Superior temporal gyrus (tissue), 1 donor: ENCODE data around the gene HEPHL1.
A peak's percentile ranks its signal among the peaks of the same experiment; 100 is the strongest.
"Not testable (repeated sequence)": the region's sequence is repeated elsewhere in the genome, so short reads cannot be mapped to it uniquely, and the experiment has no call there.

Experiments
- DNase-seq: peaks from one replicate; pipeline ENCODE4 v3.0.0-alpha.2; 2016; ENCODE audit errors: extremely low spot score

Gene HEPHL1

DNA sequence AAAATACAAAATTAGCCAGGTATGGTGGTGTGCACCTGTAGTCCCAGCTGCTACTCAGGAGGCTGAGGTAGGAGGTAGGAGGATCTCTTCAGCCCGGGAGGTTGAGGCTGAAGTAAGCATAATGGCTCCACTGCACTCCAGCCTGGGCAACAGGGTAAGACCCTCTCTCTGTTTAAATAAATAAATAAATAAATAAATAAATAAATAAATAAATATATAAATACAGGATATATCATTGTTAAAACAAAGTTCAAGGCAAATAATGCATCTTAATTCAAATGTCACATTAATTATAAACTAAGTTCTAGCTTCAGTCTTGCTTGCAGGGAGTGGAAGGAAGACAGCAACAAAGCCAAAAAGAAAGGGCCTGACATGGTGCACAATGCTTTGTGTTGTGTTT lies 63.0 kb downstream of the HEPHL1 start:
- DNase-seq: no peak

- no peak for DNase-seq
Observed at GRCh38 chr11:94088906-94089305, 67.8 kb downstream of the HEPHL1 start.

DNA sequence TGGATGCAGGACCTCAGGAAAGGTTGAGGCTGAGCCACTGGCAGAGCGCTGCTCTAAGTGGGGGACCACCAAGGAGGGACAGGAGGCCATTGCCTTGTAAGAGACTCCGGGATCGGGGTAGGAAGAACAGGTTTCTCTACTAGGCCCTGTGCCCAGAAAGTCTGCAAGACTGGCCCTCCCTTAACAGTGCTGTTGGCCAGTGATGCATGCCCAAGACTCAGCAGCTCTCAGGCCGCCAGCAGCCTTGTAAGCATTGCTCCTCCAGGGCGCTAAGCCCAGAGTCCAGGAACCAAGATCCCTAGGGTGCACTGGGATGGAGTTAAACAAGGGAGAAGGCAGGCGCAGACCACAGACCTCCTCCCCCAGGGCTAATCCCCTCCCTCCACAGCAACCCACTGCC lies 68.2 kb downstream of the HEPHL1 start:
- no peak for DNase-seq

DNA sequence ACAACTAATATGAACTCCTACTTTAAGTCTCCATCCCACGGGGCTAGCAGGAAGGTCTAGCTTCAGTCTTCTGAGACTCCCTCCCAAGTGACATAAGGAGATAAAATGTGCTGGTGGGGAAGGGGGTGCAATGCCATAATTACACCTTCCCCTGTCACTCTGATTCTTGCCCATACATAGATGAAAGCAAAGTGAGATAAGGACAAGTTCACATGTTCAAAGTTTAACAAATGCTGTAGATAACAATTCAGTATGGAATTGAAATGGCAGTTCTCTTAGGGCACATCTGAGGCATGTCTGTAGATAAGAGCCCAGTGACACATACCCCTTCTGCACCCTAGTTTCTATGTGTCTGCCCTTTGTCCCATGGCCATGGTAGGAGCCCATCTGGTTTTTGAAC lies 69.2 kb downstream of the HEPHL1 start:
- no peak for DNase-seq

DNA sequence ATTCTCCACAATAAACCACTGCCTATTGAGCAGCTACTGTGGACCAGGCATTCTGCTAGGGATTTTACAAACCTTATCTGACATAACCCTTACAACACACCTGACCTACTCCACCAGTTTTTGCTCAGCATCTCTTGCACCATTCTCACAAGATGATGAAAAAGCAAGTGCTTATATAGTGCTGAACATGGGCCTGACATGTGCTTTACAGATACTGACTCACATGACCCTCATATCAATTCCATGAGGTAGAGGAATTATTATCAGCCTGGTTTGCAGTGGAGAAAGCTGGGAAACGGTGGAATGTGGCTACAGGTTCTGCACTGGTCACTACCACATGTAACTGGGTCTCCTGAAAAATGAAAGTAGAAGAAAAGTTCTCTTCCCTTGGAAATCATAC lies 69.9 kb downstream of the HEPHL1 start:
- no peak for DNase-seq

DNA sequence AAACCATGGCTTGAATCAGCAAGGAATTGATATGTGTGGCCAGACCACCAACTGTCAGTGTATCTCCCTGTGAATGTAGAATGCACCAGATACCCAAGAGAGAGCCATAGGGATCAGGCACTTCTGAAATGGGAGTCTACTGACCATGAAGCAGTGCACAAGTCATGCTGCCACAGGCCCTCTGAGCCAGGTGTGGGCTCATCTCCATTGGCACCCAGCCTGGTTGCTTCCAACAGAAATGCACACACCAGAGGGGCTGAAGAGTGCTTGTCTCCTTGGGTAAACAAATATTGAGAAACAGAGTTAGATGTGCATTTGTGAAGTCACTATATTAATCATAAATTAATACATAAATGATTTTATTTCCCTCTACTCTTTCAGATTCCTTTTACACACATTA lies 79.1 kb downstream of the HEPHL1 start:
- no peak for DNase-seq

DNA sequence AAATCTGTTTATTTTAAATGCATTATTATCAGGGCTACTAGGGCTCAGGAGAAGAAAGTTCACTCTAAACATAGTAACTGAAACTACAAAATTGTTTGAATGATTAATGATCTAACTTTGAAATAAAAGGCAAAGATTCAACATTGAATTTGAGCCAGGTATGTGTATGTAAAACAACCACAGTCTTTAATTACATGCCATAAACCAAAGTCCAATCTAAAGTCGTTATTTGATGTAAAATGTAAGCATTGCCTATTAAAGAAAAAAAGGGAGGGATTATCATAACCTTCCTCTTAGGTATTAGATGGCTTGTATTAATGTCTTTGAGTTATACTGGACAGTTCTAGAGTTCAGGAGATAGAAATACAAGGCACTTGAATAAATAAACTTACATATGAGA lies 82.3 kb downstream of the HEPHL1 start:
- DNase-seq: no peak

- no peak for DNase-seq
Observed at GRCh38 chr11:94104734-94105133, 83.6 kb downstream of the HEPHL1 start.

- DNase-seq: no peak
Observed at GRCh38 chr11:94106716-94107115, 85.6 kb downstream of the HEPHL1 start.

GRCh38 chr11:94107363-94107762 lies 86.2 kb downstream of the HEPHL1 start:
- no peak for DNase-seq

DNA sequence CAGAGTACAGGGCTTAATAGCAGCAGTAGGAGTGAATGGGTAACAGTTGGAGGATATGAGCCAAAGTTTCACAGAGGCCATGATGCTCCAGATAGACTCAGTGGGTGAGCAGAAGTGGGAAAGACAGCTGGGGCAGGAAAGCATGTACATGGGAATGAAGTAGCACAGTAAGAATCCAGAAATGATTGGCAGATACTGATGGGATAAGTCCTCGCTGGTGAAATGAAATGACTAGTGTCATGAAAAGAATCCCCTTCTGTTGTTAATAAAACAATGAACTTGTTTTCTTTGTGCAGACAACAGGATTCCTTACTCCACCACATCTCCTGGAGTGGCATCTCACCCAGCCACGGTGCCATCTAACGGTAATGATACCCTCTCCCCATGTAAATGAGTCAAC lies 90.1 kb downstream of the HEPHL1 start:
- no peak for DNase-seq

DNA sequence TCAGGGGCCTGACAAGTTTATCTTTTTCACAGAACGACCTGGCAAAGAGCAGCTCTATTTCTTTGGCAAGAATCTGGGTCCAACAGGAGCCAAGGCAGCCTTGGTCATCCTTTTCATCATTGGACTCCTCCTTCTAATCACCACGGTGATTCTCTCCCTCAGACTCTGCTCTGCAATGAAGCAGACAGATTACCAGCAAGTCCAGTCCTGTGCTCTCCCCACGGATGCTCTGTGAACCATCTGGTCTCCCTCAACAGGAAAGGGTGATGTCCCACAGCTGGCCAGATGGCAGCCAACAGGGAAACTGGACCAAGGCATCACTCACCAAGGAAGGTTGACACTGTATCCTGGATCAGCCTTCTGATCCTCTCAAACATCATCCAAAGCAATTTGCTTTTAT lies 90.5 kb downstream of the HEPHL1 start:
- no peak for DNase-seq

DNA sequence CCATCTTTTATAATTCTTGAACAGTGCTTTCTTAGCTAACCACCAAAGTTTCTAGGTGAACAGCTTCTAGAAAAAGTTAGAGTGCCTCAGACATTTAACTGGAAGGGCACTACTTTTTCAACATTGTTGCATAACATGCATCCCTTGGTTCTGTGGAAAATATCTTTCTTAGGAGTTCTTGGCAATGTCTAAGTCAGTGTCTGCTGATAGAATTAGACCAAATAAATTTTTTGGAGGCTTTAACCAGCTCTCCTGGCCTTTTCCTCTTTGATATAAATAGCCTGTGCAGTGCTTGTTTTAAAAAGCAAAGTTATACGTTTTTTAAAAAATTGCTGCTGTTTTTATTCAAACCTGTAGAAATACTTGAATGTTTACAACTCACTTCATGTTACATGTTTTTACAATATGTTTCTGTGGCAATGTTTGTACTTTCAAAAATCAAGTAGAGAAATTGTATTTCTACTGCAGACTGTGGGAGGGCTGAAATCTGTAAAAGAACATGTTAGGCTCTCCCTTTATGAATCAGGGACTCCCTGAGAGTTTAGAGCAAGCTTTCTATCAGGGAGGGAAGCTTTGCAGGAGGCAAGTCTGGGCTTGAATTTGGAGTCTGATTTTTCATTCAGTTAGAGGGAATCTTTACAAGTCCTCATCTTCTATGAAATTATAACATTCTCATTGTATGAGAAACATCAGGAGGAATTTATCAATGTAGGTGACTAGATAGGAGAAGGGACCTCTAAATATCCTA lies 91.2 kb downstream of the HEPHL1 start:
- no peak for DNase-seq

- DNase-seq: no peak
Observed at GRCh38 chr11:94117197-94117574, 96.0 kb downstream of the HEPHL1 start.

DNA sequence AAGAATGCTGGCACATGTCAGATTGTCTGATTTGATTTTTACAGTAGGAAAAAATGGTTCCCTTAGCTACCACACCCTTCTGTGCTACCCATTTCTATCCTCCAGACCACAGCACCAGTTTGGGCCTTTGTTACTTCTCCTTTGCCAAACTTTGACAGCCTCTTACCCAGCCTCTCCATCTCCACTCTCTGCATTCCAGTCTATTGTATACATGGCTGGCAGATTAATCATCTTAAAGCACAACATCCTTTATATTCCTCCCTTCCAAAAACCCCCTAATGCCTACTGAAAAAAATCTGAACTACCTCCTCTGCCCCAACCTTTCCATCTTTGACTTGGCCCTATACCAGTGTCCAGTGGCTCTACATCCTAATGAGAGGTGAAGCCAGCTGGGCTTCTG lies 96.7 kb downstream of the HEPHL1 start:
- no peak for DNase-seq

DNA sequence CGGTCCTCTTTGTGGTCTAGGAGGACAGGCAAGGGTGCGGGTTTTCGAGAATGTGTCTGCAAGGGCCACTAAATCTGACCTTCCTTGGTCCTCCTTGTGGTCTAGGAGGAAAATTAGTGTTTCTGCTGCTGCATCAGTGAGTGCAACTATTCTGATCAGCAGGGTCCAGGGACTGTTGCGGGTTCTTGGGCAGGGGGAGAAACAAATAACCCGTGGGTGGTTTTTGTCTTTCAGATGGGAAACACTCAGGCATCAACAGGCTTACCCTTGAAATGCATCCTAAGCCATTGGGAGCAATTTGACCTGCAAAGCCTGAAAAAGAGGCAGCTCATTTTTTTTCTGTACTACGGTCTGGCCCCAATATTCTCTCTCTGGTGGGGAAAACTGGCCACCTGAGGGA lies 98.5 kb downstream of the HEPHL1 start:
- not testable (repeated sequence) for DNase-seq

- DNase-seq: not testable (repeated sequence)
Observed at GRCh38 chr11:94120516-94120915, 99.4 kb downstream of the HEPHL1 start.

DNA sequence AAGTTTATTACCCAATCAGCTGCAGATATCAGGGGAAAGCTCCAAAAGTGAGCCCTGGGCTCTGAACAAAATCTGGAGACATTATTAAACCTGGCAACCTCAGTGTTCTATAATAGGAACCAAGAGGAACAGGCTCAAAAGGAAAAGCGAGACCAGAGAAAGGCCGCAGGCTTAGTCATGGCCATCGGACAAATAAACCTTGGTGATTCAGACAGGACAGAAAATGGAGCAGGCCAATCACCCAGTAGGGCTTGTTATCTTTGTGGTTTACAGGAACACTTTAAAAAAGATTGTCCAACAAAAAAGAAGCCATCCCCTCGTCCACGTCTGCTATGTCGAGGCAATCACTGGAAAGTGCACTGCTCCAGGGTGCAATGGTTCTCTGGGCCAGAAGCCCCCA lies 99.8 kb downstream of the HEPHL1 start:
- DNase-seq: no peak

GRCh38 chr11:94125407-94126115 lies 104.4 kb downstream of the HEPHL1 start:
- no peak for DNase-seq

DNA sequence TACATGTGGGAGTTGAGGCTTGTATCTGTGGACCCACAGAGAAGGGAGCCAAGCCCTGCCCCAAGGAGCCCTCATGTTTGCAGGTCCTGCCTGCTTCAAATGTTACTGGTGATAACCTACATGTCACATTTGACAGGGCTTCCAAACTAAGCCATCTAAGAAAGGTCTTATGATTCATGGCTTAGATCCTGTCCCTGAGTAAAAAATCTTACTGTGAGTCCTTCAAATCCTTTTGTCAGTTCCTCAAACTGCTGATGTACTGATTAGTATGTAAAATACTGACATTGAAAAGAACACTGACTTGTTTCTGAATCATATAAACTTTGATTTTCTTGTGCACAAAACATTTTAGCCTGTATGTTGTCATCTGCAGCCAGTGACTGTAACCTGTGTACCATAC lies 106.5 kb downstream of the HEPHL1 start:
- no peak for DNase-seq

- no peak for DNase-seq
Observed at GRCh38 chr11:94128291-94128745, 107.2 kb downstream of the HEPHL1 start.

- DNase-seq: peak; percentile 67
Observed at GRCh38 chr11:94128746-94129511, 107.8 kb downstream of the HEPHL1 start, which contains the start of gene PANX1. PANX1 (plus strand) TSS chr11:94128841; CDS start chr11:94129313, 472 bp downstream.
